ENCODE results near the gene PIR.

PIR gene

GRCh38 chrX:15349046-15349445 lies 144.1 kb downstream of the PIR start:
- DNase-seq (ENCODE audit: low read depth in 2 of 2) = no peak

GRCh38 chrX:15345976-15346375 lies 147.2 kb downstream of the PIR start:
- no peak for DNase-seq (ENCODE audit: low read depth in 2 of 2)

DNA sequence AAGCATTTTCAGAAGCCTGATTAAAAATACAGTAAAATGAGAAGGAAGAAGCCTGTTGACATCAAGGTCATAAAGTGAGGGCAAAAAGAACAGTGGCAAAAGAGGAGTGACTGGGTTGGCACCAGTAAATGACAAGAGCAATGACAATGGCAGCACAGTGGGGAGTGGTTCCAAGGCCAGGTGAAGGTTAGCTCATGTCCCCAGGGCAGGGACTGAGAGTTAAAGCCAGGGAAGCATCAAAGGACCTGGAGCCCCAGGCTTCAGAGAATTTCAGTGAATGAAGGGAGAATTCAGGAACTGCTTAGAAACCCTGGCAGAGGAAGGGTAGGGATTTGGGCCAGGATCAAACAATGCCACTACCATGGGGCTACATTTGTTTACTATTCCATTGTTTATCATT lies 149.0 kb downstream of the PIR start:
- no peak for DNase-seq (ENCODE audit: low read depth in 2 of 2)

DNA sequence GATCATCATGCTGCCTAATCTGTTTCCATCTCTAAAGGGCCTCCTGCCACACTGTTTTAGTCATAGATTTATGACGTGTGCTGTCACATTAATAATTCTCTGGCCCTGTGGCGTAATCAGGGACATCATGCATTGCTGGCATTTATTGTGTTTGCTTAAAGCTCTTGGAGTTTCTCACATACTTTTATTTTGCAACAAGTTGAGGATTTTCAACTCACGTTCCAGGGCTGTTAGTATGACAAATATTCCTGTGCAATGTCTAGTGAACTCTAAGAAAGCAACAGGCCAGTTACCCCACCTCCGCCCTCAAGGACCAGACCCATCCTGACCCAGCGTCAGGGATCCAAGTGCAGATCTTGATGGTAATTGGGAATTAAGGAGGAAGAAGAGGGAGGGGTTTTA lies 150.1 kb downstream of the PIR start:
- DNase-seq (ENCODE audit: low read depth in 2 of 2) = no peak

- no peak for DNase-seq (ENCODE audit: low read depth in 2 of 2)
These were observed 152.3 kb downstream of the PIR start for GRCh38 chrX:15340867-15341266.

DNA sequence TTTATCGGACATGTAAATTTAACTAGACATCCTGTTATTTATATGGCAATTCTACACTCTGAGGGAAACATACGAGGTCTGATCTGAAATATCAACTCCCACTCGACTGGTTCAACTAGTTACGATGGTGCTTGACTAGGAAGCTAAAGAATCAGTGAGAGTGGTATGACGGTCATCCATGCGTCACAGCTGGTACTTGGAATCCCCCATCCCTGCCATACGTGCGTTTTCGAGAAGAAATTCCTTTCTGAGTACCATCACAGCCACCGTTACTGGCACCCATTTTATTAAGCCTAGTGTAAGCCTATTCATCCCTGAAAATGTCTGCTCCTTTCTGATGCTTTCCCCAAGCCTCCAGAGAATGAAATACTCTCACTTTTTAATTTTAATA lies 157.1 kb downstream of the PIR start:
- peak; percentile 9 to 12 for DNase-seq (ENCODE audit: low read depth in 2 of 2)

- DNase-seq (ENCODE audit: low read depth in 2 of 2) = peak; percentile 85 to 87
These were observed 157.8 kb downstream of the PIR start, which contains the start of gene PIGA for GRCh38 chrX:15335135-15336022. Gene PIGA, minus strand, starts transcription at chrX:15335523. Its CDS starts 3,593 bp downstream, at chrX:15331930.

All from stimulated activated CD8-positive, alpha-beta memory T cell treated with anti-CD3 and anti-CD28 coated beads, Interleukin-7, amount 100 ng/mL, for 4 hours (primary cell).